ENCODE data around the gene PDE5A. TPM values are rescaled to one million over a fixed set of nuclear protein-coding genes. Genes with fewer than 3 reads are reported as not detected.

PDE5A gene
- polyA plus RNA-seq, 1 of the 3 experiments (the other 2 are of a cell fraction) = 6.4 TPM

DNA sequence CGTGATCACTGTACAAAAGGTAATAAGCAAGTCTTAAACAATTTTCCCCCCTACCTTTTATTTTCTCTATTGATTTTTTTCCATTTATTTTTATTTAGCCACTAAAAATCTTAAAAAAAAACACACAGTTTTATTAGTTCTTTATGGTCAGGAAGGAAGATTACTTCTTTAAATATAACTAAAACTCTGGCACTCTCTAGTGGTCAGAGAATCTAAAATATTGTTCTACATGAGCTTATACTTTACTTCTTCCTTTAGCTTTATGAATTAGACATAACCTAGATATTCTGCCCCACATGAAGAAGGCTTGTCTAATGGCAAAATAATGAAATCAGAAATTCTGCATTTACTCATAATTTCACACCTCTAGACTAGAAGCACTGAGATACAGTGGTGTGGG, 135.2 kb downstream of the PDE5A start:
- POLR2A ChIA-PET = no interaction called here
- no peak overlapping the region for H3K4me2 ChIP-seq

DNA sequence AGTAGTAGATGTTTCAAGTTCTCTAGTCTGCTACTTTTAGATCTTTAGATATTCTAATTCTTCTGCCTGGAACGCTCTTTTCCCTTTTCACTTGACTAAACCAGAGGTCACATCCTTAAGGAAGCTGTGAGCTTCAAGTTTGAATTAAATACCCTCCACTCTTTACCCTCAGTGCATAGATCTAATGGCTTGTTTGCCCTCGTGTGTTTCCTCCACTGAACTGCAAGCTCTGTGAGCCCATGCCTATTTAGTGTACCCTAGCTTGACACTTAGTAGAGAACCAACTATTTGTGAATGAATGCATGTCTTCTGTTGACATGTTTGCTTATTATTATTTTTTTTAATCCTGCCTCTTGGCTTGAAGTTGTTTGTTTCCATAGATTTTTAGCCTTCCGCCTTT, 138.3 kb downstream of the PDE5A start:
- 49% methylated on average over 3 of the region's 3 CpGs for WGBS (ENCODE audit: low lambda C conversion rate)
- DNase-seq = no peak
- Histone ChIP-seq H3K27me3 (ENCODE audit: insufficient read depth) (no peaks in the 10 kb centered on the region), H3F3A (replicated peaks; ENCODE audit: insufficient read depth) (peaks cover 3% of the 10 kb centered on the region), H3K4me1 (ENCODE audit: control insufficient read depth in 1 of 2, insufficient read depth in 2 of 2, low read depth in 1 of 2, low read length in 1 of 2) (no peaks in the 10 kb centered on the region), H3K9ac (no peak overlapping the region), H3K4me3 (ENCODE audit: low read depth in 2 of 2, low read length in 1 of 2) (no peak overlapping the region), H3K4me2 (no peak overlapping the region), H2AFZ (ENCODE audit: low read depth) (no peak overlapping the region), H3K9me3 (no peaks in the 10 kb centered on the region), H3K9me2 (no peaks in the 10 kb centered on the region), H3K79me2 (ENCODE audit: insufficient read depth) (no peaks in the 10 kb centered on the region), H4K20me1 (ENCODE audit: insufficient read depth) (no peaks in the 10 kb centered on the region), H3K27ac (ENCODE audit: low read depth in 2 of 2, low read length in 1 of 2) (no peak overlapping the region), H3K36me3 (replicated peaks in 1 of 2; ENCODE audit: control insufficient read depth in 1 of 2, insufficient read depth in 2 of 2, low read length in 1 of 2) (peaks cover 10 to 12% of the 10 kb centered on the region in 2 experiments)
- TF ChIP-seq, protein P1, sequence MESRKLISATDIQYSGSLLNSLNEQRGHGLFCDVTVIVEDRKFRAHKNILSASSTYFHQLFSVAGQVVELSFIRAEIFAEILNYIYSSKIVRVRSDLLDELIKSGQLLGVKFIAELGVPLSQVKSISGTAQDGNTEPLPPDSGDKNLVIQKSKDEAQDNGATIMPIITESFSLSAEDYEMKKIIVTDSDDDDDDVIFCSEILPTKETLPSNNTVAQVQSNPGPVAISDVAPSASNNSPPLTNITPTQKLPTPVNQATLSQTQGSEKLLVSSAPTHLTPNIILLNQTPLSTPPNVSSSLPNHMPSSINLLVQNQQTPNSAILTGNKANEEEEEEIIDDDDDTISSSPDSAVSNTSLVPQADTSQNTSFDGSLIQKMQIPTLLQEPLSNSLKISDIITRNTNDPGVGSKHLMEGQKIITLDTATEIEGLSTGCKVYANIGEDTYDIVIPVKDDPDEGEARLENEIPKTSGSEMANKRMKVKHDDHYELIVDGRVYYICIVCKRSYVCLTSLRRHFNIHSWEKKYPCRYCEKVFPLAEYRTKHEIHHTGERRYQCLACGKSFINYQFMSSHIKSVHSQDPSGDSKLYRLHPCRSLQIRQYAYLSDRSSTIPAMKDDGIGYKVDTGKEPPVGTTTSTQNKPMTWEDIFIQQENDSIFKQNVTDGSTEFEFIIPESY (IDR thresholded peaks at IDR 0.05; ENCODE audit: borderline replicate concordance, low read depth) = no peak
- TF ChIP-seq SIN3A (IDR thresholded peaks at IDR 0.05; ENCODE audit: borderline replicate concordance, low read depth, low read length) (no peak), FOSL2 (IDR thresholded peaks at IDR 0.05; ENCODE audit: borderline replicate concordance, low read depth) (no peak), RAD21 (IDR thresholded peaks at IDR 0.05; ENCODE audit: low read length) (peak; percentile 47), TCF12 (IDR thresholded peaks at IDR 0.05) (no peak), SMC3 (IDR thresholded peaks at IDR 0.05; ENCODE audit: low read depth, low read length) (peak; percentile 34)
- TF ChIP-seq, protein P2, sequence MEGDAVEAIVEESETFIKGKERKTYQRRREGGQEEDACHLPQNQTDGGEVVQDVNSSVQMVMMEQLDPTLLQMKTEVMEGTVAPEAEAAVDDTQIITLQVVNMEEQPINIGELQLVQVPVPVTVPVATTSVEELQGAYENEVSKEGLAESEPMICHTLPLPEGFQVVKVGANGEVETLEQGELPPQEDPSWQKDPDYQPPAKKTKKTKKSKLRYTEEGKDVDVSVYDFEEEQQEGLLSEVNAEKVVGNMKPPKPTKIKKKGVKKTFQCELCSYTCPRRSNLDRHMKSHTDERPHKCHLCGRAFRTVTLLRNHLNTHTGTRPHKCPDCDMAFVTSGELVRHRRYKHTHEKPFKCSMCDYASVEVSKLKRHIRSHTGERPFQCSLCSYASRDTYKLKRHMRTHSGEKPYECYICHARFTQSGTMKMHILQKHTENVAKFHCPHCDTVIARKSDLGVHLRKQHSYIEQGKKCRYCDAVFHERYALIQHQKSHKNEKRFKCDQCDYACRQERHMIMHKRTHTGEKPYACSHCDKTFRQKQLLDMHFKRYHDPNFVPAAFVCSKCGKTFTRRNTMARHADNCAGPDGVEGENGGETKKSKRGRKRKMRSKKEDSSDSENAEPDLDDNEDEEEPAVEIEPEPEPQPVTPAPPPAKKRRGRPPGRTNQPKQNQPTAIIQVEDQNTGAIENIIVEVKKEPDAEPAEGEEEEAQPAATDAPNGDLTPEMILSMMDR (IDR thresholded peaks at IDR 0.05) = peak; percentile 38
- POLR2A ChIA-PET = no interaction called here
- CTCF ChIA-PET = interaction anchor here (0.6 to 2.2 kb wide), 9 partner anchors 11 to 502 kb away, joined by 3 to 7 read pairs (median 4); partner anchors contain the start of gene PDE5A

More for the DNA sequence above, 135.2 kb downstream of the PDE5A start:
- Histone ChIP-seq H3K9me3 (no peaks in the 10 kb centered on the region), H2AFZ (ENCODE audit: low read depth) (no peak overlapping the region), H3K79me2 (ENCODE audit: insufficient read depth) (no peaks in the 10 kb centered on the region), H3F3A (replicated peaks; ENCODE audit: insufficient read depth) (peaks cover 8% of the 10 kb centered on the region), H4K20me1 (ENCODE audit: insufficient read depth) (no peaks in the 10 kb centered on the region), H3K36me3 (replicated peaks in 1 of 2; ENCODE audit: control insufficient read depth in 1 of 2, insufficient read depth in 2 of 2, low read length in 1 of 2) (peaks cover 36 to 41% of the 10 kb centered on the region in 2 experiments), H3K4me3 (ENCODE audit: low read depth in 2 of 2, low read length in 1 of 2) (no peak overlapping the region), H3K4me1 (ENCODE audit: control insufficient read depth in 1 of 2, insufficient read depth in 2 of 2, low read depth in 1 of 2, low read length in 1 of 2) (no peaks in the 10 kb centered on the region), H3K27me3 (ENCODE audit: insufficient read depth) (no peaks in the 10 kb centered on the region), H3K9me2 (no peaks in the 10 kb centered on the region), H3K9ac (no peak overlapping the region), H3K27ac (ENCODE audit: low read depth in 2 of 2, low read length in 1 of 2) (no peak overlapping the region; a peak in 1 of 4 replicates)
- CTCF ChIA-PET = interaction anchor here (0.6 to 1.8 kb wide), 11 partner anchors 10 to 562 kb away, joined by 3 to 8 read pairs (median 4); partner anchors contain the start of gene FABP2
- DNase-seq = no peak
- 95% methylated on average over 1 of the region's 1 CpG for WGBS (ENCODE audit: low lambda C conversion rate)
- 0 out of 2 replicates have a peak, but pooled peaks have one; percentile 4 for TF ChIP-seq SMC3 (IDR thresholded peaks at IDR 0.05; ENCODE audit: low read depth, low read length)
- TF ChIP-seq, protein P3, sequence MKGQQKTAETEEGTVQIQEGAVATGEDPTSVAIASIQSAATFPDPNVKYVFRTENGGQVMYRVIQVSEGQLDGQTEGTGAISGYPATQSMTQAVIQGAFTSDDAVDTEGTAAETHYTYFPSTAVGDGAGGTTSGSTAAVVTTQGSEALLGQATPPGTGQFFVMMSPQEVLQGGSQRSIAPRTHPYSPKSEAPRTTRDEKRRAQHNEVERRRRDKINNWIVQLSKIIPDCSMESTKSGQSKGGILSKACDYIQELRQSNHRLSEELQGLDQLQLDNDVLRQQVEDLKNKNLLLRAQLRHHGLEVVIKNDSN (IDR thresholded peaks at IDR 0.05; ENCODE audit: borderline replicate concordance, low read depth) = no peak
- peak; percentile 40; the same call in 1 of the 2 replicates for TF ChIP-seq RAD21 (IDR thresholded peaks at IDR 0.05; ENCODE audit: low read length)
- TF ChIP-seq, protein P2 (IDR thresholded peaks at IDR 0.05) = peak; percentile 58

All from SK-N-SH (cell line).